ENCODE data around the gene CABP5.
A peak's percentile ranks its signal among the peaks of the same experiment; 100 is the strongest.
"Not testable (repeated sequence)": the region's sequence is repeated elsewhere in the genome, so short reads cannot be mapped to it uniquely, and the experiment has no call there.

Gene CABP5

GRCh38 chr19:48043675-48044258 is at the start of gene CABP5:
TSS of gene CABP5 (minus strand) at chr19:48044079. CDS start at chr19:48043922, 157 bp downstream.
- Histone ChIP-seq H3K4me3 (ENCODE audit: low read length in 2 of 2) (no peak within 1 kb of the TSS), H3K9ac (ENCODE audit: low read depth in 1 of 2, low read length in 2 of 2) (no peak within 1 kb of the TSS), H3K27ac (ENCODE audit: low read depth in 2 of 2, low read length in 2 of 2) (no peak within 1 kb of the TSS), H3K27me3 (ENCODE audit: control insufficient read depth in 2 of 2, insufficient read depth in 2 of 2, low read length in 2 of 2) (no peaks in the 10 kb centered on the region), H3K4me1 (ENCODE audit: control insufficient read depth in 2 of 2, insufficient read depth in 2 of 2, low read length in 2 of 2) (no peaks in the 10 kb centered on the region), H3K9me3 (ENCODE audit: control insufficient read depth in 2 of 2, low read length in 2 of 2) (no peaks in the 10 kb centered on the region), H3K36me3 (ENCODE audit: control insufficient read depth in 2 of 2, insufficient read depth in 2 of 2, low read length in 2 of 2) (no peaks in the 10 kb centered on the region)

GRCh38 chr19:48091111-48091718 is 47.3 kb upstream of the CABP5 start:
- not testable (repeated sequence) for H3K36me3 ChIP-seq (ENCODE audit: control insufficient read depth in 2 of 2, insufficient read depth in 2 of 2, low read length in 2 of 2); H3K27ac ChIP-seq (ENCODE audit: low read depth in 2 of 2, low read length in 2 of 2); H3K4me3 ChIP-seq (ENCODE audit: low read length in 2 of 2); H3K4me1 ChIP-seq (ENCODE audit: control insufficient read depth in 2 of 2, insufficient read depth in 2 of 2, low read length in 2 of 2); H3K9me3 ChIP-seq (ENCODE audit: control insufficient read depth in 2 of 2, low read length in 2 of 2); H3K27me3 ChIP-seq (ENCODE audit: control insufficient read depth in 2 of 2, insufficient read depth in 2 of 2, low read length in 2 of 2); H3K9ac ChIP-seq (ENCODE audit: low read depth in 1 of 2, low read length in 2 of 2)

- H3K27me3 ChIP-seq (ENCODE audit: control insufficient read depth in 2 of 2, insufficient read depth in 2 of 2, low read length in 2 of 2), result no peaks in the 10 kb centered on the region
- peak overlapping the region in 1 of 2 donors; percentile 43 for H3K27ac ChIP-seq (ENCODE audit: low read depth in 2 of 2, low read length in 2 of 2)
Measured at GRCh38 chr19:48090281-48090802, 46.5 kb upstream of the CABP5 start.

GRCh38 chr19:48088991-48089390 is 45.1 kb upstream of the CABP5 start:
- not testable (repeated sequence) for H3K4me3 ChIP-seq (ENCODE audit: low read length in 2 of 2); H3K36me3 ChIP-seq (ENCODE audit: control insufficient read depth in 2 of 2, insufficient read depth in 2 of 2, low read length in 2 of 2); H3K27ac ChIP-seq (ENCODE audit: low read depth in 2 of 2, low read length in 2 of 2); H3K4me1 ChIP-seq (ENCODE audit: control insufficient read depth in 2 of 2, insufficient read depth in 2 of 2, low read length in 2 of 2); H3K9ac ChIP-seq (ENCODE audit: low read depth in 1 of 2, low read length in 2 of 2); H3K9me3 ChIP-seq (ENCODE audit: control insufficient read depth in 2 of 2, low read length in 2 of 2); H3K27me3 ChIP-seq (ENCODE audit: control insufficient read depth in 2 of 2, insufficient read depth in 2 of 2, low read length in 2 of 2)

More at GRCh38 chr19:48090281-48090802, 46.5 kb upstream of the CABP5 start:
- Histone ChIP-seq H3K36me3 (ENCODE audit: control insufficient read depth in 2 of 2, insufficient read depth in 2 of 2, low read length in 2 of 2) (no peaks in the 10 kb centered on the region), H3K4me1 (ENCODE audit: control insufficient read depth in 2 of 2, insufficient read depth in 2 of 2, low read length in 2 of 2) (peaks cover 4 to 5% of the 10 kb centered on the region in 2 donors), H3K4me3 (ENCODE audit: low read length in 2 of 2) (no peak overlapping the region), H3K9me3 (ENCODE audit: control insufficient read depth in 2 of 2, low read length in 2 of 2) (no peaks in the 10 kb centered on the region), H3K9ac (ENCODE audit: low read depth in 1 of 2, low read length in 2 of 2) (no peak overlapping the region)

GRCh38 chr19:48085904-48086864 is 42.3 kb upstream of the CABP5 start:
- Histone ChIP-seq H3K27me3 (ENCODE audit: control insufficient read depth in 2 of 2, insufficient read depth in 2 of 2, low read length in 2 of 2) (no peaks in the 10 kb centered on the region), H3K9ac (ENCODE audit: low read depth in 1 of 2, low read length in 2 of 2) (no peak overlapping the region), H3K9me3 (ENCODE audit: control insufficient read depth in 2 of 2, low read length in 2 of 2) (no peaks in the 10 kb centered on the region), H3K4me1 (ENCODE audit: control insufficient read depth in 2 of 2, insufficient read depth in 2 of 2, low read length in 2 of 2) (peaks cover 4 to 7% of the 10 kb centered on the region in 2 donors), H3K4me3 (ENCODE audit: low read length in 2 of 2) (no peak overlapping the region), H3K36me3 (ENCODE audit: control insufficient read depth in 2 of 2, insufficient read depth in 2 of 2, low read length in 2 of 2) (no peaks in the 10 kb centered on the region), H3K27ac (ENCODE audit: low read depth in 2 of 2, low read length in 2 of 2) (no peak overlapping the region)

GRCh38 chr19:48085076-48085475 is 41.2 kb upstream of the CABP5 start:
- no peaks in the 10 kb centered on the region for H3K27me3 ChIP-seq (ENCODE audit: control insufficient read depth in 2 of 2, insufficient read depth in 2 of 2, low read length in 2 of 2)
- no peak overlapping the region for H3K4me3 ChIP-seq (ENCODE audit: low read length in 2 of 2)
- H3K9ac ChIP-seq (ENCODE audit: low read depth in 1 of 2, low read length in 2 of 2), result no peak overlapping the region
- no peaks in the 10 kb centered on the region for H3K9me3 ChIP-seq (ENCODE audit: control insufficient read depth in 2 of 2, low read length in 2 of 2)
- no peaks in the 10 kb centered on the region for H3K36me3 ChIP-seq (ENCODE audit: control insufficient read depth in 2 of 2, insufficient read depth in 2 of 2, low read length in 2 of 2)
- H3K27ac ChIP-seq (ENCODE audit: low read depth in 2 of 2, low read length in 2 of 2), result no peak overlapping the region
- H3K4me1 ChIP-seq (ENCODE audit: control insufficient read depth in 2 of 2, insufficient read depth in 2 of 2, low read length in 2 of 2), result peaks cover 4 to 6% of the 10 kb centered on the region in 2 donors

- Histone ChIP-seq H3K36me3 (ENCODE audit: control insufficient read depth in 2 of 2, insufficient read depth in 2 of 2, low read length in 2 of 2) (no peaks in the 10 kb centered on the region), H3K9ac (ENCODE audit: low read depth in 1 of 2, low read length in 2 of 2) (no peak overlapping the region), H3K4me3 (ENCODE audit: low read length in 2 of 2) (no peak overlapping the region), H3K9me3 (ENCODE audit: control insufficient read depth in 2 of 2, low read length in 2 of 2) (no peaks in the 10 kb centered on the region), H3K27me3 (ENCODE audit: control insufficient read depth in 2 of 2, insufficient read depth in 2 of 2, low read length in 2 of 2) (no peaks in the 10 kb centered on the region), H3K4me1 (ENCODE audit: control insufficient read depth in 2 of 2, insufficient read depth in 2 of 2, low read length in 2 of 2) (peaks cover 0 to 2% of the 10 kb centered on the region in 2 donors), H3K27ac (ENCODE audit: low read depth in 2 of 2, low read length in 2 of 2) (no peak overlapping the region)
Measured at GRCh38 chr19:48081106-48081505, 37.2 kb upstream of the CABP5 start.

GRCh38 chr19:48070177-48070769 is 26.4 kb upstream of the CABP5 start:
- H3K36me3 ChIP-seq (ENCODE audit: control insufficient read depth in 2 of 2, insufficient read depth in 2 of 2, low read length in 2 of 2); H3K9me3 ChIP-seq (ENCODE audit: control insufficient read depth in 2 of 2, low read length in 2 of 2): not testable (repeated sequence)

GRCh38 chr19:48069435-48069834 is 25.6 kb upstream of the CABP5 start:
- Histone ChIP-seq H3K27me3 (ENCODE audit: control insufficient read depth in 2 of 2, insufficient read depth in 2 of 2, low read length in 2 of 2) (no peaks in the 10 kb centered on the region), H3K9ac (ENCODE audit: low read depth in 1 of 2, low read length in 2 of 2) (no peak overlapping the region), H3K4me1 (ENCODE audit: control insufficient read depth in 2 of 2, insufficient read depth in 2 of 2, low read length in 2 of 2) (no peaks in the 10 kb centered on the region), H3K9me3 (ENCODE audit: control insufficient read depth in 2 of 2, low read length in 2 of 2) (no peaks in the 10 kb centered on the region), H3K36me3 (ENCODE audit: control insufficient read depth in 2 of 2, insufficient read depth in 2 of 2, low read length in 2 of 2) (peaks cover 0 to 6% of the 10 kb centered on the region in 2 donors), H3K27ac (ENCODE audit: low read depth in 2 of 2, low read length in 2 of 2) (no peak overlapping the region), H3K4me3 (ENCODE audit: low read length in 2 of 2) (no peak overlapping the region)

More at GRCh38 chr19:48070177-48070769, 26.4 kb upstream of the CABP5 start:
- H3K27me3 ChIP-seq (ENCODE audit: control insufficient read depth in 2 of 2, insufficient read depth in 2 of 2, low read length in 2 of 2); H3K27ac ChIP-seq (ENCODE audit: low read depth in 2 of 2, low read length in 2 of 2); H3K4me3 ChIP-seq (ENCODE audit: low read length in 2 of 2); H3K9ac ChIP-seq (ENCODE audit: low read depth in 1 of 2, low read length in 2 of 2); H3K4me1 ChIP-seq (ENCODE audit: control insufficient read depth in 2 of 2, insufficient read depth in 2 of 2, low read length in 2 of 2): not testable (repeated sequence)
